K562 (cell line): ENCODE data around the gene TRAF7. TPM values are rescaled to one million over a fixed set of nuclear protein-coding genes. Genes with fewer than 3 reads are reported as not detected.

ENCODE experiments used
- ARNT ChIP-seq, 2 experiments: fragments of 450-650 bp; IDR thresholded peaks; 2 replicates each; pipeline ENCODE4 v1.6.1; 2016; ENCODE audit warnings: mild to moderate bottlenecking in 1 of 2
- BCOR ChIP-seq: fragments of 450-650 bp; IDR thresholded peaks from 2 replicates; pipeline ENCODE4 v1.6.1; 2016
- BRF2 ChIP-seq: IDR thresholded peaks from 3 replicates; pipeline ENCODE4 v1.6.1; 2011; ENCODE audit warnings: borderline replicate concordance, mild to moderate bottlenecking; ENCODE audit not compliant: insufficient read length, insufficient read depth
- ETS1 ChIP-seq: conservative IDR thresholded peaks from 2 replicates; pipeline ENCODE4 v1.6.1; 2011; ENCODE audit warnings: low read depth, mild to moderate bottlenecking, low read length; ENCODE audit not compliant: control insufficient read depth
- ETV1 ChIP-seq: fragments of 450-650 bp; conservative IDR thresholded peaks from 2 replicates; pipeline ENCODE4 v1.6.1; 2016; ENCODE audit warnings: missing genetic modification characterization, control low read depth, low read depth, missing compliant biosample characterization
- FOXP4 ChIP-seq: sonication (generic); formaldehyde crosslinking; IDR thresholded peaks from 2 replicates; pipeline ENCODE4 v1.8.0; 2022; ENCODE audit warnings: mild to moderate bottlenecking, missing genetic modification reagents, borderline replicate concordance
- GABPB1 ChIP-seq: sonication (generic); formaldehyde crosslinking; IDR thresholded peaks from 2 replicates; pipeline ENCODE4 v1.8.0; 2022; ENCODE audit warnings: mild to moderate bottlenecking, missing genetic modification reagents
- HMGN3 ChIP-seq: IDR thresholded peaks from 2 replicates; pipeline ENCODE4 v1.6.1; 2011; ENCODE audit warnings: borderline replicate concordance, low read depth, mild to moderate bottlenecking, mixed read lengths, low read length; ENCODE audit not compliant: insufficient read length; ENCODE audit errors: extremely low read depth
- MAZ ChIP-seq, 2 experiments: fragments of 450-650 bp in 1 of 2; sonication (generic) in 1 of 2; formaldehyde crosslinking; IDR thresholded peaks in 1 of 2; conservative IDR thresholded peaks in 1 of 2; 2 replicates each; pipeline versions ENCODE4 v1.4.0 to v1.5.0; 2020; ENCODE audit warnings: mild to moderate bottlenecking in 1 of 2, missing genetic modification reagents in 1 of 2
- MTA3 ChIP-seq: fragments of 450-650 bp; formaldehyde crosslinking; IDR thresholded peaks from 2 replicates; pipeline ENCODE4 v1.6.1; 2017; ENCODE audit warnings: mild to moderate bottlenecking, borderline replicate concordance
- MTF1 ChIP-seq: fragments of 250-450 bp; sonication (Bioruptor Pico); IDR thresholded peaks from 2 replicates; pipeline ENCODE4 v1.9.0; 2021; ENCODE audit warnings: moderate library complexity, mild to moderate bottlenecking, inconsistent platforms, borderline replicate concordance
- NONO ChIP-seq, 2 experiments: fragments of 200-400 bp in 1 of 2; fragments of 450-650 bp in 1 of 2; formaldehyde crosslinking in 1 of 2; IDR thresholded peaks; 2 replicates each; pipeline ENCODE4 v1.6.1; 2017; ENCODE audit warnings: low read depth in 2 of 2, mild to moderate bottlenecking in 2 of 2, moderate library complexity in 2 of 2, low read length in 1 of 2
- NR2C1 ChIP-seq, 2 experiments: fragments of 450-650 bp; IDR thresholded peaks; 2 replicates each; pipeline ENCODE4 v1.6.1; 2017; ENCODE audit warnings: mild to moderate bottlenecking in 2 of 2, antibody characterized with exemption in 1 of 2, inconsistent platforms in 1 of 2, missing compliant biosample characterization in 1 of 2, missing genetic modification characterization in 1 of 2
- VEZF1 ChIP-seq: fragments of 200-800 bp; sonication (Bioruptor generic); IDR thresholded peaks from 2 replicates; pipeline ENCODE4 v1.6.1; 2017; ENCODE audit warnings: missing genetic modification characterization, missing compliant biosample characterization
- ZBTB34 ChIP-seq: fragments of 250-450 bp; sonication (Bioruptor Pico); IDR thresholded peaks from 2 replicates; pipeline ENCODE4 v1.8.0; 2021; ENCODE audit warnings: mild to moderate bottlenecking, moderate library complexity
- ZBTB7A ChIP-seq: IDR thresholded peaks from 2 replicates; pipeline ENCODE4 v1.6.1; 2011; ENCODE audit warnings: low read depth, mild to moderate bottlenecking, low read length, moderate library complexity, borderline replicate concordance; ENCODE audit not compliant: control insufficient read depth
- ZNF75A ChIP-seq: fragments of 450-650 bp; formaldehyde crosslinking; IDR thresholded peaks from 2 replicates; pipeline ENCODE4 v1.4.0; 2020; ENCODE audit warnings: mild to moderate bottlenecking
- polyA plus RNA-seq, 8 experiments: library from polyadenylated mRNA; depleted of rRNA in 4 of 8; stranded (reverse) in 5 of 8; unstranded in 3 of 8; fragments of >200 nt; fragmentation: Nextera tagmentation in 2 of 8; fragmentation: Illumina TruSeq in 1 of 8; extraction: Ambion mirVana in 2 of 8; extraction: Trizol in 1 of 8; gene quantifications; 2 replicates each; pipeline versions ENCODE4 v1.2.1 to v1.2.3, GENCODE V29; 2011 to 2014; ENCODE audit warnings: inconsistent platforms in 1 of 8, missing spikeins in 1 of 8
- total RNA-seq, 7 experiments: library from RNA; depleted of rRNA in 6 of 7; stranded (reverse); fragments of >200 nt in 6 of 7; fragmentation: Illumina TruSeq in 2 of 7; extraction: Trizol in 2 of 7; gene quantifications; 2 replicates each; pipeline versions ENCODE4 v1.2.1 to v1.2.3, GENCODE V29; 2011 to 2021; ENCODE audit warnings: low replicate concordance in 1 of 7

The TRAF7 gene
- total and polyA plus RNA-seq, 9 of the 15 experiments (the other 6 are each of a cell fraction or from before 2014, with no cell fraction given), result 1.1 to 113 (median 41.6) TPM

- TF ChIP-seq ETV1, result no peak
- TF ChIP-seq VEZF1 (CRISPR knock-in tag), result peak; percentile 49; the same call in 1 of the 2 replicates
- TF ChIP-seq HMGN3, result peak; percentile 69
- TF ChIP-seq MTF1 (CRISPR knock-in tag), result no peak
- no peak for TF ChIP-seq BRF2
- peak; percentile 76; the same call in 1 of the 2 replicates for TF ChIP-seq ZBTB7A
- TF ChIP-seq BCOR, result no peak
- TF ChIP-seq ARNT (IDR thresholded peaks at IDR 0.05), result no peak
- TF ChIP-seq FOXP4 (CRISPR knock-in tag), result no peak
- TF ChIP-seq MTA3, result 0 out of 2 replicates have a peak, but pooled peaks have one; percentile 21
- no peak for TF ChIP-seq MAZ (CRISPR knock-in tag; conservative IDR thresholded peaks at IDR 0.05 in 1 of 2, IDR thresholded peaks at IDR 0.05 in 1 of 2)
- TF ChIP-seq NR2C1 (IDR thresholded peaks at IDR 0.05), result 0 out of 2 replicates have a peak, but pooled peaks have one; percentile 21
- TF ChIP-seq NR2C1 (tag; IDR thresholded peaks at IDR 0.05), result peak; percentile 41; the same call in 1 of the 2 replicates
- no peak for TF ChIP-seq ZNF75A (CRISPR knock-in tag)
- TF ChIP-seq NONO (IDR thresholded peaks at IDR 0.05; ENCODE audit: low read depth in 2 of 2, low read length in 1 of 2), result no peak
- TF ChIP-seq ZBTB34, result no peak
- no peak for TF ChIP-seq GABPB1 (CRISPR knock-in tag)
- TF ChIP-seq ETS1, result peak; percentile 20; the same call in 1 of the 2 replicates
Observed at GRCh38 chr16:2210386-2211365, 55.1 kb downstream of the TRAF7 start, which contains the start of gene BRICD5 (continued).
